ENCODE data around the gene RNF115. TPM values are rescaled to one million over a fixed set of nuclear protein-coding genes. Genes with fewer than 3 reads are reported as not detected.

The RNF115 gene
- total and polyA plus RNA-seq, 2 of the 13 experiments (the other 11 are each of a cell fraction or from before 2014, with no cell fraction given) = 6.0 to 10.1 TPM

DNA sequence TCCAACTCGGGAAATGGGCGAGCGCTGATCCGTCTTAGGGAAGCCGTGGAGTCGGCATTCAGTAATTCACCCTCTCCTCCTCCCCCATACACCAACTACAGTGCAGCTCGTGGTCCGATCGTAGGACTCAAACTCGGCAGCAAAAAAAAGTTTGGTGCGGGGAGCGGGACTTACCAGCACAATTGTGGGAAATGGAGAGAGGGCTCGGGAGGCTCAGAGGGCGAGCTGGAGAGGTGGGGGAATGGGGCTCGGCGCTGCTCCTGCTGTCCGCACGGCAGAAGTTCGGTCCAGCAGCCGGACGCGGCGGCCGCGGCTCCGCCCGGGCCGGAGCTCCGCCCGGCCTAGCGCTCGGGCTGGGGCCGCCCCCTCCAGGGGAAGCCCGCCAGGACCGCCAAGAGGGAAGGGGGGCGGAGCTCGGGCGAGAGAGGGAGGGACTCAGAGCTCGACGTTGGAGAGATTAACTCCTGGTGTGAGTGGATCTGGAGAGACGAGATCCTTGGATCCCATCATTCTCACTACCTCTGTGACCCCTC lies 35.7 kb upstream of the RNF115 start (continued):
- TF ChIP-seq KAT8 (CRISPR knock-in tag; IDR thresholded peaks at IDR 0.05) (no peak), SRY (CRISPR knock-in tag; IDR thresholded peaks at IDR 0.05) (no peak), RBFOX2 (IDR thresholded peaks at IDR 0.05; ENCODE audit: low read depth, low read length) (peak; percentile 60; the same call in 1 of the 2 replicates), ZNF607 (CRISPR knock-in tag; IDR thresholded peaks at IDR 0.05; ENCODE audit: borderline replicate concordance) (peak; percentile 55; the same call in 1 of the 2 replicates), FOXM1 (CRISPR knock-in tag; IDR thresholded peaks at IDR 0.05) (no peak), ELF3 (CRISPR knock-in tag; IDR thresholded peaks at IDR 0.05) (peak; percentile 48; the same call in 1 of the 2 replicates), ZNF724P (CRISPR knock-in tag; IDR thresholded peaks at IDR 0.05; ENCODE audit: borderline replicate concordance) (0 out of 2 replicates have a peak, but pooled peaks have one; percentile 41), ZNF558 (CRISPR knock-in tag; IDR thresholded peaks at IDR 0.05; ENCODE audit: borderline replicate concordance) (no peak), ARNTL (CRISPR knock-in tag; IDR thresholded peaks at IDR 0.05) (0 out of 2 replicates have a peak, but pooled peaks have one; percentile 7), ERF (CRISPR knock-in tag; IDR thresholded peaks at IDR 0.05) (peak; percentile 49; the same call in 1 of the 2 replicates), POLR2A (IDR thresholded peaks at IDR 0.05; ENCODE audit: insufficient read depth in 1 of 2, low read depth in 2 of 2, low read length in 2 of 2) (peak in 1 of 2 experiments; percentile 72; a peak in 3 of 4 replicates), ZNF10 (CRISPR knock-in tag; IDR thresholded peaks at IDR 0.05; ENCODE audit: borderline replicate concordance, low read depth) (no peak), RFX5 (IDR thresholded peaks at IDR 0.05; ENCODE audit: low read depth, low read length) (no peak)
- TF ChIP-seq, protein P1, sequence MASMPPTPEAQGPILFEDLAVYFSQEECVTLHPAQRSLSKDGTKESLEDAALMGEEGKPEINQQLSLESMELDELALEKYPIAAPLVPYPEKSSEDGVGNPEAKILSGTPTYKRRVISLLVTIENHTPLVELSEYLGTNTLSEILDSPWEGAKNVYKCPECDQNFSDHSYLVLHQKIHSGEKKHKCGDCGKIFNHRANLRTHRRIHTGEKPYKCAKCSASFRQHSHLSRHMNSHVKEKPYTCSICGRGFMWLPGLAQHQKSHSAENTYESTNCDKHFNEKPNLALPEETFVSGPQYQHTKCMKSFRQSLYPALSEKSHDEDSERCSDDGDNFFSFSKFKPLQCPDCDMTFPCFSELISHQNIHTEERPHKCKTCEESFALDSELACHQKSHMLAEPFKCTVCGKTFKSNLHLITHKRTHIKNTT (CRISPR knock-in tag; IDR thresholded peaks at IDR 0.05) = no peak
- TF ChIP-seq, protein P2, sequence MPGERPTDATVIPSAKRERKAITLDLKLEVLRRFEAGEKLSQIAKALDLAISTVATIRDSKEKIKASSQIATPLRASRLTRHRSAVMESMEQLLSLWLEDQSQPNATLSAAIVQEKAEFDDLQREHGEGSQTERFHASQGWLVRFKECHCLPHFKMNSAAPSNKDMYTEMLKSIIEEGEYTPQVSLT (CRISPR knock-in tag; IDR thresholded peaks at IDR 0.05; ENCODE audit: borderline replicate concordance, low read depth) = no peak

Data from HepG2 (cell line).